Measurements from ENCODE around the gene CPNE9.

CPNE9 gene

DNA sequence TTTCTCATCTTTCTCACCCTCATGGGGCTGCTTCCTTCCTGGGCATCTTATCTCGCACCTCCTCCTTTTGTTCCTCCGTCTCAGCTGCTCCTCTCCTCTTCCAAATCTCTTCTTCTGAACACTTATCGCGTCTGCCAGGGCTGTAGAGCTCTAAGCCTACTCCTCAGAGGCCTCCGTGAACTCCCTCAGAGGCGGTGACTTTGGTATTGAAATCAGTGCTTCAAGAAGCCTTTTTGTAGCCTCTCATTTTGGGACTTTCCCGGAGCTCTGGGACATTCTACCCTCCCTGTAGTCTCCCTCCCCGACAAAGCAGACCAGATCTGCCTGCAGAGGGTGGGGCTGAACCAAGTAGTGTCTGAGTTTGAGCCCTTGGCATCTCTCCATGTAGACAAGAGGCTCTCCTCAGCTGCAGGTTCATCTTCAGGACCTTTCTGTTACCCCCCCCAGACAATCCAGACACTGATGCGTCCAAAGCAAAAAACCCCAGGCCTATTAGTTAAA lies 17.5 kb upstream of the CPNE9 start:
- H3K4me3 ChIP-seq (ENCODE audit: control insufficient read depth, low read depth, low read length), result no peak overlapping the region
- TF ChIP-seq, protein P1, sequence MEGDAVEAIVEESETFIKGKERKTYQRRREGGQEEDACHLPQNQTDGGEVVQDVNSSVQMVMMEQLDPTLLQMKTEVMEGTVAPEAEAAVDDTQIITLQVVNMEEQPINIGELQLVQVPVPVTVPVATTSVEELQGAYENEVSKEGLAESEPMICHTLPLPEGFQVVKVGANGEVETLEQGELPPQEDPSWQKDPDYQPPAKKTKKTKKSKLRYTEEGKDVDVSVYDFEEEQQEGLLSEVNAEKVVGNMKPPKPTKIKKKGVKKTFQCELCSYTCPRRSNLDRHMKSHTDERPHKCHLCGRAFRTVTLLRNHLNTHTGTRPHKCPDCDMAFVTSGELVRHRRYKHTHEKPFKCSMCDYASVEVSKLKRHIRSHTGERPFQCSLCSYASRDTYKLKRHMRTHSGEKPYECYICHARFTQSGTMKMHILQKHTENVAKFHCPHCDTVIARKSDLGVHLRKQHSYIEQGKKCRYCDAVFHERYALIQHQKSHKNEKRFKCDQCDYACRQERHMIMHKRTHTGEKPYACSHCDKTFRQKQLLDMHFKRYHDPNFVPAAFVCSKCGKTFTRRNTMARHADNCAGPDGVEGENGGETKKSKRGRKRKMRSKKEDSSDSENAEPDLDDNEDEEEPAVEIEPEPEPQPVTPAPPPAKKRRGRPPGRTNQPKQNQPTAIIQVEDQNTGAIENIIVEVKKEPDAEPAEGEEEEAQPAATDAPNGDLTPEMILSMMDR (conservative IDR thresholded peaks at IDR 0.05; ENCODE audit: control insufficient read depth, insufficient read depth, low read depth, low read length), result no peak
- DNase-seq (ENCODE audit: low read depth), result no peak

DNA sequence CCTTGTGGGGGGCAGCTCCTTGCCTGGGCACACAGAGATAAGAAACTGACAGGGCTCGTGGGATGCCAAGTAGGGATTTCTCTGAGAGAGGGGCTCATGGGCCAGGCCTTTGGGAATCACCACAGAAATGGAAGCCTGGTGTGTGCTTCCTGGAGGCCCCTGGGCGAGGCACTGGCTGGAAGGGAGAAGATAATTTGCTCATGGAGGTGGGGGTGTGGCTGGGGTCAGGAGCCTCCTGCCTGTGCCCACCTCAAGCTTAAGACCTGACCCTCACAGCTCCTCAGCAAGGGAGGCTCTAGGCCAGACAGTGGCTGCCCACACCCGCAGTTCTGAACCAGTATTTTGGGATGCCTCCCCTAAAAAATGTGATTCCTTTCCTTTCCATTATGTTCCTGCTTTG lies 16.9 kb upstream of the CPNE9 start:
- no peak for DNase-seq (ENCODE audit: low read depth)
- no peak overlapping the region for H3K4me3 ChIP-seq (ENCODE audit: control insufficient read depth, low read depth, low read length)
- TF ChIP-seq, protein P1 (conservative IDR thresholded peaks at IDR 0.05; ENCODE audit: control insufficient read depth, insufficient read depth, low read depth, low read length), result no peak

DNA sequence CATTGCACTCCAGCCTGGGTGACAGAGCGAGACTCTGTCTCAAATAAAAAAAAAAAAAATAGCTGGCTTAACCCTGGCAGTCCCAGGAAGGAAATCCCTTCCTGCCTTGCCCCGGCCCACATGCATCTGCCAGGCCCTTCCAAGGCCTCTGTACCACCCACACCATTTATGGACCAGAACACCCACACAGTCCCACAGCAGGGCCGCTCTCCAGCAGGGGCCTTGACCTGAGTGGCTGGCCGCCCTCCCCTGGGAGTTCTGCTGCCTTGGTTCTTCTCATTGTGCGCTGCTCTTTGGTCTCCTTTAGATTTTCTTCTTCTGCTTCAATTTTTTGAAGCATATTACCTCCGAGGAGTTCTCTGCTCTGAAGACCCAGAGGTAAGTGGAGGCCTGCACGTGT lies 16.1 kb upstream of the CPNE9 start:
- no peak overlapping the region for H3K4me3 ChIP-seq (ENCODE audit: control insufficient read depth, low read depth, low read length)
- no peak for DNase-seq (ENCODE audit: low read depth)
- TF ChIP-seq, protein P1 (conservative IDR thresholded peaks at IDR 0.05; ENCODE audit: control insufficient read depth, insufficient read depth, low read depth, low read length), result no peak

DNA sequence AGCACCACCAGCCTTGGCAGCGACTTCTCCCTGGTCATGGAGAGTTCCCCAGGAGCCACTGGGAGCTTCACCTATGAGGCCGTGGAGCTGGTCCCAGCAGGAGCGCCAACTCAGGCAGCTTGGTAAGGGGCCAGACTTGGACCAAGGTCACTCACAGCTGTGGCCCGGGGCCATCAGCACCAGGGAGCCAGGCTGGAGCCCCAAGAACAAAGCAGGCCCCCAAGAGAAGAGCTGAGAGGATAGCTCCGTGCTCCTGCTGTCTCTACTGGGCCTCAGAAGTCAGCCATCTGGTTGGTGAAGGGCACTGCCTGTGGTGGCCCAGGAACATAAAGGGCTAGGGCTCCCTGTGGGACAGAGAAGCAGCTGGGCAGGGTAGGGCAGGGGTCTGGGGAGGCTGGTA lies 14.7 kb upstream of the CPNE9 start:
- no peak overlapping the region for H3K4me3 ChIP-seq (ENCODE audit: control insufficient read depth, low read depth, low read length)
- DNase-seq (ENCODE audit: low read depth), result no peak
- TF ChIP-seq, protein P1 (conservative IDR thresholded peaks at IDR 0.05; ENCODE audit: control insufficient read depth, insufficient read depth, low read depth, low read length), result no peak

DNA sequence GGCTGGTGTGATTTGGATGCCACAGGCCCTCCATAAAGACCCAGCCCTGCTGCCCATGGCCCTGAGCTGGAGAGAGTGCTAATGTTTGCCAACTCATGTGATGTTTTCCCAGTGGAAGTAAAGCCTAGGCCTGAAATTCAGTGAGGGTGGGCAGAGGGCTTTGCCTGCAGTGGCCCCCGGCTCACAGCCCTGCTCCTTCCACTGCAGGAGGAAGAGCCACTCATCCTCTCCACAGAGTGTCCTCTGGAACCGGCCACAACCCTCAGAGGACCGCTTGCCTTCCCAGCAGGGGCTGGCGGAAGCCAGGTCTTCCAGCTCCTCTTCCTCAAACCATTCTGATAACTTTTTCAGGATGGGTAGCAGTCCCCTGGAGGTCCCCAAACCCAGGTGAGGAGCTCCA lies 13.9 kb upstream of the CPNE9 start:
- DNase-seq (ENCODE audit: low read depth), result no peak
- TF ChIP-seq, protein P1 (conservative IDR thresholded peaks at IDR 0.05; ENCODE audit: control insufficient read depth, insufficient read depth, low read depth, low read length), result no peak
- no peak overlapping the region for H3K4me3 ChIP-seq (ENCODE audit: control insufficient read depth, low read depth, low read length)

DNA sequence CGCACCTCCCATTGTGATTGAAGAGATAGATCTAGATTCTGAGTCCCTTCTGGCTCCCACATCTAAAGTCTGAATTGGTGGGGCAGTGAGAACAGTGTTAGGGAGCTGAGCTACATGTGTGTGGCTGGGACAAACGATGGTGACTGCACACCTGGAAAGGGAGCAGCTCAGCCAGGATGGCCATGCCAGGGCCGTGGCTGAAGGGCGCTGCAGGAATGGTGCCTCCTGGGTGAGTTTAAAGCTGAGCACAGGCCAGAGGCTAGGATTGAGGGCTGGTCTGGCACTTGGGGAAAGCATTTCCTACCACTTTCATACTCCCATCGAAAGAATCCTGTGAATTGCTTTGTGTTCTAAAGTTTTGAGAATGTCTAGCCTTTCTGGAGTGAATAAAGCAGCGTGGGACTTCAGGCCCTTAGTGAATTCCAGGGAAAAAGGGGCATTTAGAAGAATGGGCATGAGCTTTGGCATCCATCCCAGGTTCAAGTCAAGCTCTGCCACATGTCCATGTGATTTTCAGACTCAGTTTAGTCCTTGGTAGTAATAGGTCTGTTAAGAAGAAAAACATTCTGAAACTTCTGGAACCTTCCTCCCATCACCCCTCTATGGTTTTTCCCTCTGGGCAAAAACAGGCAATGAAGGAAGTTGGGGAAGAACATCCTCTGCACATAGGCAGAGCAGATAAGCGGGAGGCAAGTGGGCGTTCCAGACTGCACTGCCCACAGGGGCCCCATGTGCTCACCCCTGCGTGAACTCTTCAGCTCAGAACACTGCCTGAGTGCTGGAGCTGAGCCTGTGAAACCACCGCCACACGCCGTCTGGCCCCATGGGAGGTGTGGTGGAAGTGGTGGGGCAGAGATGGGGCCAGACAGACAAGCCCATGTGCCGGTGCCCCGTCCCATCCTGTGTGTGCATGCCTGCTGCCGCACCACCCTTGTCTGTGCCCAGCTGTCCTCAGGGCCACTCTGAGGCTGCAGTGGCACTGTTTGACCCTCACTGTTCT lies 12.9 kb upstream of the CPNE9 start:
- no peak for DNase-seq (ENCODE audit: low read depth)
- no peak overlapping the region for H3K4me3 ChIP-seq (ENCODE audit: control insufficient read depth, low read depth, low read length)
- TF ChIP-seq, protein P1 (conservative IDR thresholded peaks at IDR 0.05; ENCODE audit: control insufficient read depth, insufficient read depth, low read depth, low read length), result no peak

All from fibroblast of mammary gland (primary cell).